Upper lobe of left lung (tissue), 4 donors: ENCODE measurements around the gene PRR29.

Experiments used
- CTCF ChIP-seq, 6 experiments: fragments of 450-650 bp in 4 of 6; fragments of 200-600 bp in 2 of 6; sonication (generic) in 2 of 6; IDR thresholded peaks; one replicate each; pipeline ENCODE4 v1.5.1; 2016 to 2019; ENCODE audit warnings: antibody characterized with exemption in 6 of 6
- POLR2A ChIP-seq, 4 donors: fragments of 450-650 bp; IDR thresholded peaks; one replicate each; pipeline ENCODE4 v1.5.1; 2016 to 2017; ENCODE audit warnings: antibody characterized with exemption in 4 of 4, mild to moderate bottlenecking in 2 of 4

- TF ChIP-seq CTCF (IDR thresholded peaks at IDR 0.05) (no peak), POLR2A (IDR thresholded peaks at IDR 0.05) (no peak)
These were observed 24.1 kb upstream of the PRR29 start for GRCh38 chr17:63973930-63974593.
